Activated T-cell treated with anti-CD3 and anti-CD28 coated beads, Interleukin-2, amount 50 U/mL, for 1 hour (primary cell): ENCODE results near the gene TOM1L1.

ENCODE experiments used
- DNase-seq: peaks from one replicate; pipeline ENCODE4 v3.0.0-alpha.2; 2020

Gene TOM1L1

GRCh38 chr17:54899201-54899600 is 1.5 kb upstream of the TOM1L1 start:
- no peak for DNase-seq

- DNase-seq, result no peak
Measured at GRCh38 chr17:54899721-54900456, 763 bp upstream of the TOM1L1 start.

- no peak for DNase-seq
Measured at GRCh38 chr17:54901230-54901822, 674 bp downstream of the TOM1L1 start.

- no peak for DNase-seq
Measured at GRCh38 chr17:54902017-54902416, 1.4 kb downstream of the TOM1L1 start.

GRCh38 chr17:54902611-54903010 is 2.0 kb downstream of the TOM1L1 start:
- no peak for DNase-seq

GRCh38 chr17:54903375-54903774 is 2.7 kb downstream of the TOM1L1 start:
- no peak for DNase-seq

GRCh38 chr17:54906683-54907082 is 6.0 kb downstream of the TOM1L1 start:
- DNase-seq, result no peak

GRCh38 chr17:54907376-54907775 is 6.7 kb downstream of the TOM1L1 start:
- DNase-seq, result no peak

- DNase-seq, result no peak
Measured at GRCh38 chr17:54909766-54910165, 9.1 kb downstream of the TOM1L1 start.

- no peak for DNase-seq
Measured at GRCh38 chr17:54916721-54917120, 16.1 kb downstream of the TOM1L1 start.

- DNase-seq, result no peak
Measured at GRCh38 chr17:54919425-54919824, 18.8 kb downstream of the TOM1L1 start.

- DNase-seq, result no peak
Measured at GRCh38 chr17:54920819-54921218, 20.2 kb downstream of the TOM1L1 start.

- DNase-seq, result no peak
Measured at GRCh38 chr17:54924405-54924804, 23.8 kb downstream of the TOM1L1 start.

GRCh38 chr17:54927525-54927924 is 26.9 kb downstream of the TOM1L1 start:
- DNase-seq, result no peak

GRCh38 chr17:54932711-54933110 is 32.1 kb downstream of the TOM1L1 start:
- DNase-seq, result no peak

- no peak for DNase-seq
Measured at GRCh38 chr17:54933921-54934320, 33.3 kb downstream of the TOM1L1 start.

GRCh38 chr17:54935471-54935870 is 34.8 kb downstream of the TOM1L1 start:
- DNase-seq, result no peak

- DNase-seq, result no peak
Measured at GRCh38 chr17:54937018-54937417, 36.4 kb downstream of the TOM1L1 start.

- no peak for DNase-seq
Measured at GRCh38 chr17:54937426-54937825, 36.8 kb downstream of the TOM1L1 start.

GRCh38 chr17:54941285-54941684 is 40.6 kb downstream of the TOM1L1 start:
- DNase-seq, result no peak

GRCh38 chr17:54944796-54945195 is 44.1 kb downstream of the TOM1L1 start:
- no peak for DNase-seq

GRCh38 chr17:54945231-54945630 is 44.6 kb downstream of the TOM1L1 start:
- no peak for DNase-seq

- DNase-seq, result no peak
Measured at GRCh38 chr17:54945671-54946070, 45.0 kb downstream of the TOM1L1 start.

- DNase-seq, result no peak
Measured at GRCh38 chr17:54947396-54947795, 46.7 kb downstream of the TOM1L1 start.

GRCh38 chr17:54948380-54948779 is 47.7 kb downstream of the TOM1L1 start:
- DNase-seq, result no peak
